Suprapubic skin (tissue), 4 donors: ENCODE data around the gene ITPK1. TPM values are rescaled to one million over a fixed set of nuclear protein-coding genes. Genes with fewer than 3 reads are reported as not detected.

Experiments used
- DNase-seq, 2 donors: peaks; one replicate each; pipeline ENCODE4 v3.0.0-alpha.2; 2019; ENCODE audit warnings: low spot score in 2 of 2
- H3K27ac ChIP-seq: fragments of 200-600 bp; sonication (generic); one replicate; pipeline ENCODE4 v1.5.1; 2019
- H3K27me3 ChIP-seq: fragments of 200-600 bp; sonication (generic); one replicate; pipeline ENCODE4 v1.5.1; 2019
- H3K36me3 ChIP-seq: fragments of 200-600 bp; sonication (generic); one replicate; pipeline ENCODE4 v1.5.1; 2019
- H3K4me1 ChIP-seq: fragments of 200-600 bp; sonication (generic); one replicate; pipeline ENCODE4 v1.5.1; 2019
- H3K4me3 ChIP-seq: fragments of 200-600 bp; sonication (generic); one replicate; pipeline ENCODE4 v1.5.1; 2019; ENCODE audit warnings: mild to moderate bottlenecking
- H3K9me3 ChIP-seq: fragments of 200-600 bp; sonication (generic); one replicate; pipeline ENCODE4 v1.5.1; 2019
- EP300 ChIP-seq: sonication (generic); formaldehyde crosslinking; IDR thresholded peaks from one replicate; pipeline ENCODE4 v1.6.1; 2017; ENCODE audit warnings: antibody characterized with exemption
- POLR2A ChIP-seq, 2 donors: fragments of 450-650 bp; IDR thresholded peaks; one replicate each; pipeline ENCODE4 v1.6.1; 2017; ENCODE audit warnings: antibody characterized with exemption in 2 of 2, mild to moderate bottlenecking in 2 of 2, moderate library complexity in 2 of 2
- POLR2AphosphoS5 ChIP-seq, 3 donors: sonication (generic); formaldehyde crosslinking; IDR thresholded peaks; one replicate each; pipeline ENCODE4 v1.6.1; 2017; ENCODE audit warnings: antibody characterized with exemption in 3 of 3
- WGBS: methylation state at CpG from one replicate; pipeline ENCODE4 v1.1.5; 2018; 5-methylcytosine and 5-hydroxymethylcytosine counted together
- total RNA-seq, 4 donors: library from RNA; depleted of rRNA; stranded (reverse); fragments of >200 nt; gene quantifications; one replicate each; pipeline ENCODE4 v1.1.0, GENCODE V29; 2016
- TF ChIP-seq, protein P1 (sequence below), 2 donors: fragments of 200-600 bp in 1 of 2; fragments of 450-650 bp in 1 of 2; sonication (generic) in 1 of 2; IDR thresholded peaks; one replicate each; pipeline ENCODE4 v1.5.1; 2016 to 2019; ENCODE audit warnings: antibody characterized with exemption in 2 of 2, mild to moderate bottlenecking in 1 of 2, moderate library complexity in 1 of 2

The ITPK1 gene
- total RNA-seq, 4 donors from 2014 or later = 29.9 to 33.6 (median 32.2) TPM

DNA sequence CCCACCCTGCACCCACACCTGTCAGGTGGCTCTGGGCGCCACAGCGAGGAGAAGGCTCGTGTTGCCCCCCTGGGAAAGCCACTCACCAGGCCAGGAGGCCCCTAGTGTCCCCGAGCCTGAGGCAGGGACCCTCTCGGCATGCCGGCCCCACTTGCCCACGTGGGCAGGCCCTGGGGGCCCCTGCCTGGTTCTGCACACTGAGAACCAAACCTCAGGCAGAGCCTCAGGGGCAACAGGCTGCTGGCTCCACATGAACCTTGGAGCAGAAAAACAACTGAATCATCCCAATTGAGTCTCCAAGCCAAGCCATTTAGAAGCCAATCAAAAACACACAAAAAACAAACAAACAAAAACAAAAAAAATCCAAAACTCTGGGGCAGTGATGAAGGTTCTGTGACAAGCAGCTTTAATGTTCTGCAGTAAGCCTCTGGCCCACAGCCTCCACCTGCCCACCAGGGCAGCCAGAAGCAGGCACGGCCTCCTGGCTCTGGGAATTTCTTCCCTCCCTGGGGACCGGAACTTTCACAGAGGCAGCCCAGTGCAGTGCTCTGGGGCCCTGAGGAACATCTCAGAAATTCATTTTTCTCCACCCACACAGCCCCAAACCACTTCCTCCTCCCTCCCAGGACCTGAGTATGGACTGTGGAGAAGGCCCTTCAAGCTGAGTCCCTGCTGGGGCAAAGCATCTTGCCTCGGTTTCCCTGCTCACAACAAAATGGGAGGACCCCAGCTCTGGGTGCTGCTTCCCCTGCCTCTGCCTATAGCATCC, 102.6 kb downstream of the ITPK1 start:
- Histone ChIP-seq H3K9me3 (no peaks in the 10 kb centered on the region), H3K27ac (peak overlapping the region; percentile 44), H3K27me3 (no peaks in the 10 kb centered on the region), H3K36me3 (no peaks in the 10 kb centered on the region), H3K4me3 (no peak overlapping the region), H3K4me1 (peaks cover 51% of the 10 kb centered on the region)
- WGBS = 55% methylated on average over 5 of the region's 10 CpGs
- TF ChIP-seq POLR2A (IDR thresholded peaks at IDR 0.05) = no peak
- TF ChIP-seq, protein P1, sequence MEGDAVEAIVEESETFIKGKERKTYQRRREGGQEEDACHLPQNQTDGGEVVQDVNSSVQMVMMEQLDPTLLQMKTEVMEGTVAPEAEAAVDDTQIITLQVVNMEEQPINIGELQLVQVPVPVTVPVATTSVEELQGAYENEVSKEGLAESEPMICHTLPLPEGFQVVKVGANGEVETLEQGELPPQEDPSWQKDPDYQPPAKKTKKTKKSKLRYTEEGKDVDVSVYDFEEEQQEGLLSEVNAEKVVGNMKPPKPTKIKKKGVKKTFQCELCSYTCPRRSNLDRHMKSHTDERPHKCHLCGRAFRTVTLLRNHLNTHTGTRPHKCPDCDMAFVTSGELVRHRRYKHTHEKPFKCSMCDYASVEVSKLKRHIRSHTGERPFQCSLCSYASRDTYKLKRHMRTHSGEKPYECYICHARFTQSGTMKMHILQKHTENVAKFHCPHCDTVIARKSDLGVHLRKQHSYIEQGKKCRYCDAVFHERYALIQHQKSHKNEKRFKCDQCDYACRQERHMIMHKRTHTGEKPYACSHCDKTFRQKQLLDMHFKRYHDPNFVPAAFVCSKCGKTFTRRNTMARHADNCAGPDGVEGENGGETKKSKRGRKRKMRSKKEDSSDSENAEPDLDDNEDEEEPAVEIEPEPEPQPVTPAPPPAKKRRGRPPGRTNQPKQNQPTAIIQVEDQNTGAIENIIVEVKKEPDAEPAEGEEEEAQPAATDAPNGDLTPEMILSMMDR (IDR thresholded peaks at IDR 0.05) = no peak
- TF ChIP-seq POLR2AphosphoS5 (IDR thresholded peaks at IDR 0.05) = no peak
- no peak for TF ChIP-seq EP300
- no peak for DNase-seq

DNA sequence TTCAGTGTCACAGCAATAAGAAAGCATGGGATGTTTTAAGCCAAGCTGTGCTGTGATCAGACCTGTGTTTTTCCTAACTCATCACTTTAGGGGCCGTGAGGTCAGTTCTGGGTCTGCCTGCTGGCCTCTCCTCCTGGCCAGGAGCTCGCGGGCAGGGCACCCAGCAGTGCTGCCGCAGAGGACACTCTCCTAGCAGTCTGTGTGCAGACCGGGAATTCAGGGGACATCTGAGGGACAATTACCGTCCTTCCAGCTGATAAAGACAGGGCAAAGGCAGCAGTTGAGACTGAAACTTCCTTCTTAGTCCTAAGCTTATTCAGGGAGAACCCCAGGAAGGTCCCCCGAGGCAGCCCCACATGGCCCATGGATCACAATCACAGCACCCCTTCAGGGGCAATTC, 103.2 kb downstream of the ITPK1 start:
- Histone ChIP-seq H3K4me1 (peaks cover 58% of the 10 kb centered on the region), H3K27ac (peak overlapping the region; percentile 44), H3K4me3 (no peak overlapping the region), H3K9me3 (no peaks in the 10 kb centered on the region), H3K27me3 (no peaks in the 10 kb centered on the region), H3K36me3 (no peaks in the 10 kb centered on the region)
- DNase-seq = no peak
- TF ChIP-seq, protein P1 (IDR thresholded peaks at IDR 0.05) = no peak
- TF ChIP-seq POLR2A (IDR thresholded peaks at IDR 0.05) = no peak
- TF ChIP-seq EP300 = no peak
- no peak for TF ChIP-seq POLR2AphosphoS5 (IDR thresholded peaks at IDR 0.05)
- WGBS = 68% methylated on average over 2 of the region's 7 CpGs

DNA sequence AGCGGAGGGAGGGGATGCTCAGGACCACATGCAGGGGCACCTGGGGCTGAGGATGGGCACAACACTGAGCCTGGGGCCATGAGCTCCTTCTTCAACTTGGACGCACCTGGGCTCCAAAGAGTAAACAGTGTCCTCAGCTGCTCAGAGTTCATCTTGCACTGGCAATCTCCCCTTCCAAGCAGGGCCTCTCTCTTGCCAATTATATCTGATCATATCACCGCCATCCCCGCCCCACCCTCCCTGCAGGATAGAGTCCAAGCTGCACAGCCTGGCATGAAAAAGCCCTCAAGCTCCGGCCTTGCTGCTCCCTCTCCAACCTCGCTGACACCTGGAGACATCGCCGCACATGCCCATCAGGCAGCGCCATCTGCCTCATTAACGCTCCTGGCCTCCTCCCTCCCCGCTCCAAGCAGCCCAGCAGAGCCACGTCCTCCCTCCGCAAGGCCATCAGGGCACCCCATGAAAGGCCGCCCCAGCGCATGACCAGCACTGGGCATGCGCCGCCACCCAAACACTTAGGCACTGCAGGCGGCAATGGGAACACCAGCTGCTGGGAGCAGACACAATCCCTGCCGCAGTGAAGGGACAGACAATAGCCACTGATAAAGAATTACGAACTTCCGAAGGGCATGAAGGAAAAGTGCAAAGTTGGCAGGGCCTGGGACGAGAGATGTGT, 103.9 kb downstream of the ITPK1 start:
- no peak for DNase-seq
- peaks cover 65% of the 10 kb centered on the region for H3K4me1 ChIP-seq
- no peak overlapping the region for H3K4me3 ChIP-seq
- H3K27me3 ChIP-seq = no peaks in the 10 kb centered on the region
- H3K36me3 ChIP-seq = no peaks in the 10 kb centered on the region
- WGBS = 80% methylated on average over 15 of the region's 22 CpGs
- TF ChIP-seq, protein P1 (IDR thresholded peaks at IDR 0.05) = no peak
- no peak for TF ChIP-seq POLR2A (IDR thresholded peaks at IDR 0.05)
- no peak for TF ChIP-seq EP300
- no peak for TF ChIP-seq POLR2AphosphoS5 (IDR thresholded peaks at IDR 0.05)
- no peak overlapping the region for H3K27ac ChIP-seq
- no peaks in the 10 kb centered on the region for H3K9me3 ChIP-seq

DNA sequence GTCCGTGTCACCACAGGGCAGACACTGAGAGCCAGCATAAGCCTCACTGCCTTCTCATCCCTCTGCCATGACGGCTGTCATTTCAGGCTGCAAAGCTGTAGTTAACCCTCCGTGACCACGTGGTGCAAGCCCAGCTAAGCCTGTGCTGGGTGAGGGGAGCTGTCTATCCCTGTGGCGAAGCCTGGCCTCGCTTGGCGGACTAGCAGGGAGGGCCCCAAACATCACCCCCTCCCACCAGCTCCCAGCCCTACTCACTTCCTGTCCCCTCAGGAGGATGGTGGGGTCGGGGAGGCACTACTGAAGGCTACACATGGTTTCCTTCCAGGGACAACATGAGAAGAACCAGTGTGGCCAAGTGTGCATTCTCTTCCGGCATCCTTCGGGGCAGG, 104.6 kb downstream of the ITPK1 start:
- Histone ChIP-seq H3K27ac (no peak overlapping the region), H3K27me3 (no peaks in the 10 kb centered on the region), H3K4me1 (peaks cover 71% of the 10 kb centered on the region), H3K36me3 (no peaks in the 10 kb centered on the region), H3K4me3 (no peak overlapping the region), H3K9me3 (no peaks in the 10 kb centered on the region)
- no peak for DNase-seq
- TF ChIP-seq POLR2AphosphoS5 (IDR thresholded peaks at IDR 0.05) = no peak
- TF ChIP-seq, protein P1 (IDR thresholded peaks at IDR 0.05) = no peak
- TF ChIP-seq EP300 = no peak
- no peak for TF ChIP-seq POLR2A (IDR thresholded peaks at IDR 0.05)
- WGBS = 58% methylated on average over 3 of the region's 10 CpGs

DNA sequence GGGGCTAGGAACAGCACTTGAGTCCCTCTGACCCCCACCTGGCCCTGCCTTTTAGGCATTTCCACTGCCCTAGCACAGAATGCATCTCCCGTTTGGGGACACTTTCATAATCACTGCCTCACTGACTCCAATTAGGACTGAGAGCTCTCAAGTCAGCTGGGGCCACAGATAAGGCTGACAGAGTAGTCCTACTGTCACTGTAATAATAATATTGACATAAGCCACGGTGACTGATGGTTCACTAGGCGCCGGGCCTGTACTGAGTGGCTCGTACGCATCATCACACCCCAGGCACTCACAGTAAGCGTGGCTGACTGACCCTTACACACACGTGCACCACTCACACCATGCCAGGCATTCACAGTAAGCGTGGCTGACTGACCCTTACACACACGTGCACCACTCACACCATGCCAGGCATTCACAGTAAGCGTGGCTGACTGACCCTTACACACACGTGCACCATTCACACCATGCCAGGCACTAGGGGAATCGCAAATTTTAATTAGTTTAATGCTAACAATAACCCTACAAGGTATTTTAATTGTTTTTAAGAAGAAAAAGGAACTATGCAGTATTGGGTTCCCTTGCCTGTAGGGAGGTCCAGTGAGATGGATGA, 105.1 kb downstream of the ITPK1 start:
- Histone ChIP-seq H3K27me3 (no peaks in the 10 kb centered on the region), H3K27ac (no peak overlapping the region), H3K4me1 (peaks cover 76% of the 10 kb centered on the region), H3K36me3 (no peaks in the 10 kb centered on the region), H3K4me3 (no peak overlapping the region), H3K9me3 (no peaks in the 10 kb centered on the region)
- no peak for DNase-seq
- TF ChIP-seq POLR2AphosphoS5 (IDR thresholded peaks at IDR 0.05) (no peak), EP300 (no peak), POLR2A (IDR thresholded peaks at IDR 0.05) (no peak)
- TF ChIP-seq, protein P1 (IDR thresholded peaks at IDR 0.05) = no peak
- WGBS = 89% methylated on average over 9 of the region's 13 CpGs
